Posterior vena cava (tissue), 2 donors: ENCODE measurements around the gene CRIP2. TPM values are rescaled to one million over a fixed set of nuclear protein-coding genes. Genes with fewer than 3 reads are reported as not detected.

Source experiments
- DNase-seq: peaks from one replicate; pipeline ENCODE4 v3.0.0-alpha.2; 2020; ENCODE audit warnings: low spot score
- intact Hi-C, 2 donors: fragments of 100-400 bp; cut with DNase I; formaldehyde crosslinking; loops; one replicate each; pipeline versions ENCODE4 v1.14.1 to v1.14.2; 2022 to 2023
- total RNA-seq, 2 donors: library from RNA; stranded (reverse); fragmentation: NEBNext Ultra II Directional; extraction: Animal tissue kit (Norgen Biotek cat#: 25700); gene quantifications; one replicate each; pipeline ENCODE4 v1.2.1, GENCODE V29; 2021
- donor health status: DM: yes; HTN: yes; CAD: no.
- donor health status: DM: yes; HTN: yes; CAD: no.

Gene CRIP2
- total RNA-seq, 2 donors from 2014 or later, result 187 to 199 TPM

- no peak for DNase-seq
- intact Hi-C loops, result no loop called here
Observed at GRCh38 chr14:105456736-105457617, 17.6 kb upstream of the CRIP2 start.

GRCh38 chr14:105458010-105458409, 16.6 kb upstream of the CRIP2 start:
- intact Hi-C loops, result no loop called here
- DNase-seq, result no peak

GRCh38 chr14:105458571-105458970, 16.1 kb upstream of the CRIP2 start:
- intact Hi-C loops, result no loop called here
- no peak for DNase-seq

- DNase-seq, result no peak
- intact Hi-C loops, result no loop called here
Observed at GRCh38 chr14:105460116-105460515, 14.5 kb upstream of the CRIP2 start.

GRCh38 chr14:105460616-105461015, 14.0 kb upstream of the CRIP2 start:
- no peak for DNase-seq
- intact Hi-C loops, result no loop called here

GRCh38 chr14:105461903-105462302, 12.7 kb upstream of the CRIP2 start:
- intact Hi-C loops, result no loop called here

GRCh38 chr14:105464501-105464900, 10.1 kb upstream of the CRIP2 start:
- no peak for DNase-seq
- intact Hi-C loops, result no loop called here

More at GRCh38 chr14:105461903-105462302, 12.7 kb upstream of the CRIP2 start:
- no peak for DNase-seq

- no peak for DNase-seq
- intact Hi-C loops, result no loop called here
Observed at GRCh38 chr14:105465209-105466031, 9.2 kb upstream of the CRIP2 start.

- DNase-seq, result no peak
- intact Hi-C loops, result no loop called here
Observed at GRCh38 chr14:105466531-105467248, 7.9 kb upstream of the CRIP2 start.

GRCh38 chr14:105467249-105467941, 7.2 kb upstream of the CRIP2 start:
- intact Hi-C loops, result no loop called here
- DNase-seq, result no peak

- intact Hi-C loops, result no loop called here
- DNase-seq, result no peak
Observed at GRCh38 chr14:105467942-105468471, 6.6 kb upstream of the CRIP2 start.

GRCh38 chr14:105468621-105469241, 5.9 kb upstream of the CRIP2 start:
- no peak for DNase-seq
- intact Hi-C loops, result no loop called here

GRCh38 chr14:105469456-105470349, 4.9 kb upstream of the CRIP2 start:
- intact Hi-C loops, result loop anchor here in 1 of 2 donors (10.0 kb wide), 1 partner anchor 385 kb away; no protein-coding TSS in a partner anchor
- DNase-seq, result no peak

GRCh38 chr14:105470350-105471296, 4.0 kb upstream of the CRIP2 start:
- DNase-seq, result no peak
- intact Hi-C loops, result loop anchor here in 1 of 2 donors (10.0 kb wide), 1 partner anchor 386 kb away; no protein-coding TSS in a partner anchor

- intact Hi-C loops, result loop anchor here in 1 of 2 donors (10.0 kb wide), 1 partner anchor 387 kb away; no protein-coding TSS in a partner anchor
- no peak for DNase-seq
Observed at GRCh38 chr14:105471297-105471821, 3.3 kb upstream of the CRIP2 start.
